Measurements from ENCODE around the gene CD47.

DNA sequence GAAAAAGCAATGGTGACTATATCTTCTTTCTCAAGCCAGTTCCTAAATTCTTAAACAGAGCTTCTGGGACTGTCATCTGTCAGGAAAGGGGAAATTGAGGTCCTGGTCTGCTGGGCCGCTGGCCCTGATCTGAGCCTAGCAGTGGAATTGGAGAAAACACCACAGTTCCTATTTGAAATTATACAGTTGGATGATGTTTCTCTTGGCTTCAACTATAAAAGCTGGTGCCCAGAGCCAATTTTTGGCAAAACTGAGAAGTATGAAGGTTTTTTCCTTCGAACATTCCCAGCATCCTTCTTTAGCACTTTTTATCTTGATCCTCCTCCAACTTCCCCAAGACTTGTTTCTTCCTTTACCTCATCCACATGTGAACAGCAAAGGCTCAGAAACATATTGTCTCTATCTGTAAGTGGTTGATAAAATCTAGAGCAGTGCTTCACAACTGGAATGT is 83.9 kb downstream of the CD47 start:
- TF ChIP-seq, protein P1, sequence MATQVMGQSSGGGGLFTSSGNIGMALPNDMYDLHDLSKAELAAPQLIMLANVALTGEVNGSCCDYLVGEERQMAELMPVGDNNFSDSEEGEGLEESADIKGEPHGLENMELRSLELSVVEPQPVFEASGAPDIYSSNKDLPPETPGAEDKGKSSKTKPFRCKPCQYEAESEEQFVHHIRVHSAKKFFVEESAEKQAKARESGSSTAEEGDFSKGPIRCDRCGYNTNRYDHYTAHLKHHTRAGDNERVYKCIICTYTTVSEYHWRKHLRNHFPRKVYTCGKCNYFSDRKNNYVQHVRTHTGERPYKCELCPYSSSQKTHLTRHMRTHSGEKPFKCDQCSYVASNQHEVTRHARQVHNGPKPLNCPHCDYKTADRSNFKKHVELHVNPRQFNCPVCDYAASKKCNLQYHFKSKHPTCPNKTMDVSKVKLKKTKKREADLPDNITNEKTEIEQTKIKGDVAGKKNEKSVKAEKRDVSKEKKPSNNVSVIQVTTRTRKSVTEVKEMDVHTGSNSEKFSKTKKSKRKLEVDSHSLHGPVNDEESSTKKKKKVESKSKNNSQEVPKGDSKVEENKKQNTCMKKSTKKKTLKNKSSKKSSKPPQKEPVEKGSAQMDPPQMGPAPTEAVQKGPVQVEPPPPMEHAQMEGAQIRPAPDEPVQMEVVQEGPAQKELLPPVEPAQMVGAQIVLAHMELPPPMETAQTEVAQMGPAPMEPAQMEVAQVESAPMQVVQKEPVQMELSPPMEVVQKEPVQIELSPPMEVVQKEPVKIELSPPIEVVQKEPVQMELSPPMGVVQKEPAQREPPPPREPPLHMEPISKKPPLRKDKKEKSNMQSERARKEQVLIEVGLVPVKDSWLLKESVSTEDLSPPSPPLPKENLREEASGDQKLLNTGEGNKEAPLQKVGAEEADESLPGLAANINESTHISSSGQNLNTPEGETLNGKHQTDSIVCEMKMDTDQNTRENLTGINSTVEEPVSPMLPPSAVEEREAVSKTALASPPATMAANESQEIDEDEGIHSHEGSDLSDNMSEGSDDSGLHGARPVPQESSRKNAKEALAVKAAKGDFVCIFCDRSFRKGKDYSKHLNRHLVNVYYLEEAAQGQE (IDR thresholded peaks at IDR 0.05; ENCODE audit: borderline replicate concordance in 1 of 2, low read depth in 1 of 2, low read length in 2 of 2) = no peak
- TF ChIP-seq, protein P2, sequence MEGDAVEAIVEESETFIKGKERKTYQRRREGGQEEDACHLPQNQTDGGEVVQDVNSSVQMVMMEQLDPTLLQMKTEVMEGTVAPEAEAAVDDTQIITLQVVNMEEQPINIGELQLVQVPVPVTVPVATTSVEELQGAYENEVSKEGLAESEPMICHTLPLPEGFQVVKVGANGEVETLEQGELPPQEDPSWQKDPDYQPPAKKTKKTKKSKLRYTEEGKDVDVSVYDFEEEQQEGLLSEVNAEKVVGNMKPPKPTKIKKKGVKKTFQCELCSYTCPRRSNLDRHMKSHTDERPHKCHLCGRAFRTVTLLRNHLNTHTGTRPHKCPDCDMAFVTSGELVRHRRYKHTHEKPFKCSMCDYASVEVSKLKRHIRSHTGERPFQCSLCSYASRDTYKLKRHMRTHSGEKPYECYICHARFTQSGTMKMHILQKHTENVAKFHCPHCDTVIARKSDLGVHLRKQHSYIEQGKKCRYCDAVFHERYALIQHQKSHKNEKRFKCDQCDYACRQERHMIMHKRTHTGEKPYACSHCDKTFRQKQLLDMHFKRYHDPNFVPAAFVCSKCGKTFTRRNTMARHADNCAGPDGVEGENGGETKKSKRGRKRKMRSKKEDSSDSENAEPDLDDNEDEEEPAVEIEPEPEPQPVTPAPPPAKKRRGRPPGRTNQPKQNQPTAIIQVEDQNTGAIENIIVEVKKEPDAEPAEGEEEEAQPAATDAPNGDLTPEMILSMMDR (CRISPR knock-in tag; IDR thresholded peaks at IDR 0.05) = no peak
- TF ChIP-seq ZSCAN31 (CRISPR knock-in tag; IDR thresholded peaks at IDR 0.05; ENCODE audit: low read depth) = no peak
- TF ChIP-seq, protein P3, sequence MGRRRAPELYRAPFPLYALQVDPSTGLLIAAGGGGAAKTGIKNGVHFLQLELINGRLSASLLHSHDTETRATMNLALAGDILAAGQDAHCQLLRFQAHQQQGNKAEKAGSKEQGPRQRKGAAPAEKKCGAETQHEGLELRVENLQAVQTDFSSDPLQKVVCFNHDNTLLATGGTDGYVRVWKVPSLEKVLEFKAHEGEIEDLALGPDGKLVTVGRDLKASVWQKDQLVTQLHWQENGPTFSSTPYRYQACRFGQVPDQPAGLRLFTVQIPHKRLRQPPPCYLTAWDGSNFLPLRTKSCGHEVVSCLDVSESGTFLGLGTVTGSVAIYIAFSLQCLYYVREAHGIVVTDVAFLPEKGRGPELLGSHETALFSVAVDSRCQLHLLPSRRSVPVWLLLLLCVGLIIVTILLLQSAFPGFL (CRISPR knock-in tag; IDR thresholded peaks at IDR 0.05) = no peak
- TF ChIP-seq ATF1 (CRISPR knock-in tag; IDR thresholded peaks at IDR 0.05) = no peak
- no peak for TF ChIP-seq EP300 (IDR thresholded peaks at IDR 0.05; ENCODE audit: low read depth in 2 of 2, low read length in 2 of 2)
- TF ChIP-seq EP300 (CRISPR knock-in tag; IDR thresholded peaks at IDR 0.05; ENCODE audit: borderline replicate concordance) = no peak
- TF ChIP-seq, protein P4, sequence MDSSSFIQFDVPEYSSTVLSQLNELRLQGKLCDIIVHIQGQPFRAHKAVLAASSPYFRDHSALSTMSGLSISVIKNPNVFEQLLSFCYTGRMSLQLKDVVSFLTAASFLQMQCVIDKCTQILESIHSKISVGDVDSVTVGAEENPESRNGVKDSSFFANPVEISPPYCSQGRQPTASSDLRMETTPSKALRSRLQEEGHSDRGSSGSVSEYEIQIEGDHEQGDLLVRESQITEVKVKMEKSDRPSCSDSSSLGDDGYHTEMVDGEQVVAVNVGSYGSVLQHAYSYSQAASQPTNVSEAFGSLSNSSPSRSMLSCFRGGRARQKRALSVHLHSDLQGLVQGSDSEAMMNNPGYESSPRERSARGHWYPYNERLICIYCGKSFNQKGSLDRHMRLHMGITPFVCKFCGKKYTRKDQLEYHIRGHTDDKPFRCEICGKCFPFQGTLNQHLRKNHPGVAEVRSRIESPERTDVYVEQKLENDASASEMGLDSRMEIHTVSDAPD (CRISPR knock-in tag; IDR thresholded peaks at IDR 0.05) = no peak
- TF ChIP-seq KLF13 (CRISPR knock-in tag; IDR thresholded peaks at IDR 0.05) = no peak
- TF ChIP-seq ETV6 (CRISPR knock-in tag; conservative IDR thresholded peaks at IDR 0.05) = no peak
- TF ChIP-seq RAD21 (CRISPR knock-in tag; IDR thresholded peaks at IDR 0.05) = no peak
- TF ChIP-seq NR2F6 (IDR thresholded peaks at IDR 0.05) = no peak
- no peak for TF ChIP-seq NR2F6 (CRISPR knock-in tag; IDR thresholded peaks at IDR 0.05)
- no peak for TF ChIP-seq KAT7 (CRISPR knock-in tag; IDR thresholded peaks at IDR 0.05; ENCODE audit: borderline replicate concordance)
- no peak for TF ChIP-seq SETDB1 (CRISPR knock-in tag; IDR thresholded peaks at IDR 0.05; ENCODE audit: borderline replicate concordance)
- TF ChIP-seq SMC3 (IDR thresholded peaks at IDR 0.05; ENCODE audit: low read length) = no peak
